NCI-H1694 (cell line): ENCODE data around the gene SDHB.

Experiments
- DNase-seq: peaks from one replicate; lab custom pipeline; 2025; lab: John Stamatoyannopoulos, UW

SDHB gene

GRCh38 chr1:16969057-16969611 lies 84.7 kb downstream of the SDHB start:
- DNase-seq, result no peak
